NCI-H1694 (cell line): ENCODE measurements around the gene DNAJB13.

Source experiments
- DNase-seq: peaks from one replicate; lab custom pipeline; 2025; lab: John Stamatoyannopoulos, UW

Gene DNAJB13

DNA sequence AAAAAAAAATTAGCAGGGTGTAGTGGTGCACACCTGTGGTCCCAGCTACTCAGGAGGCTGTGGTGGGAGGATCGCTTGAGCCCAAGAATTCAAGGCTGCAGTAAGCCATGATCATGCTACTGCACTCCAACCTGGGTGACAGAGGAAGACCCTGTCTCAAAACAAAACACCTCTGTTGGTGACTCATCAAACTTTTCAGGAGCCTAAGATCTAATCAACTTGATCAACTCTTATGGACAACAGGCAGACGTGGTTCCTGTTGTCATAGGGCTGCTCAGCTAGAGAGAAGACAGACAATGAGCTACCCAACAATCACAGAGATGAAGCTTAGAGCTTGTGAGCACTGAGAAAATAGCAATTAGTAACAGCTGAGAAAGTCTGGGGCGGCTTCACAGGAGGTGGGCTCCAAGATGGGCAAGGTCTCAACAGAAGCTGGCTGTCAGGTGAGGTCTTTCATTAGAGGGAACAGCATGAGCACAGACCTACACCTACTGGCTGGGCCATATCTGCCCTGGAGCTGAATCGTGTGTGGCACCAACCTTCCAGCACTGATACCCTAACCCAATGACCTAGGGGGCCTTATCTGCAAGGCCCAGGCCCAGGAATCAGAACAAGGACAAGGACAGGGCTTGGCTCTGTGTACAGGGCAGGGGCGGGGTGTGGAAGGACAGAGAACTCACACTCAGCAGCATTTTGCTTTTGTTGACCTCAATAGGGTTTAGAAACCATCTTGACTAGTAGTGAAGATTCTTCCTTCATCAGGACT is 65.3 kb downstream of the DNAJB13 start:
- no peak for DNase-seq

DNA sequence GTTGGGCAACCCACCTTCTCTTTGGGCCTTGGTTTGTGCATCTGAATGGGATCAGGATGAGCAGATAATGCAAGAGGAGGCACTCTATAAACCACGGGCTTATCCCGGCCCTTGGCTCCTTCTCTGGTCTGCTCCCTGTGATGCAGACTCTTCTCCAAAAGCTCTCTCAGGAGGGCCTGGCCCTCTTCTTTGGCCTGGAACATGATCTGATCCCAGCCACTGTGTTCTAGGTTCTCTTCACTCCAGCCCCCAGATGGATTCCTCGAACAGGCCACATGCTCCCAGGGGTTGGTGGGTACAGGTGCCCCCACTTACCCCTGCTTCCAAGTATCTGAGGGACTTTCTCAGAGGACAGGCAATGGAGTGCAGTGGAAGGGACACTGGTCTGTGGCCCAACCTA is 66.8 kb downstream of the DNAJB13 start:
- DNase-seq, result no peak

DNA sequence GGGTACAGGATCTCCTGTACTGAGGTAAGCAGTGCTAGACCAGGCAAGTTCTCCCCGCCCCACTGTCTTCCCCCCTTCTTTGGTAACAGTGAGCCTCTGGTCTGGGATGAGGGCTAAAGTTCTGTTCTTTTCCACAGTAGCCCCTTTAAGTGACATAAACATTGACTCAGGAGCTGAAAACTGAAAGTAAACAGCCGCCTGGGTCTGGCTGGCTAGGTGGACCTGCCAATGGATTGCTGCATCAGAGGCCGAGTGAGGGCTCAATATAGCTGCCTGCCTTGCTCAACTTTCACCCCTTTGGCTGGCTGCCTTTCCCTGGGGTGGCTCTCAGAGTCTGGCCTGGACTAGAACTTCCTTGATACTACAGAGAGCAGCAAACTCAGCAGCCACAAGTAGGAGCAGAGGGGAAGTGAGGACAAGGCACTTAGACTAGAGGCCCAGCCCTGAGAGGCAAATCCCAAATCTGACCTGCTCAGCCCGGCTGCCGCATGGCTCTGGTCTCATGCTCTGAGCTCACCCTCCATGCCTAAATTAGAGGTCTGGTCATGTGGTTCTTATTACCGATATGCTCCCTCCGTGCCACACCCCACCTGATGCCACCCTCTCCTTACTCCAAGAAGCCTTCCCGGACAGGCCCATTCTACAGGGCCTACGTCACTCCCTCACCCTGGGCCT is 67.6 kb downstream of the DNAJB13 start:
- no peak for DNase-seq

DNA sequence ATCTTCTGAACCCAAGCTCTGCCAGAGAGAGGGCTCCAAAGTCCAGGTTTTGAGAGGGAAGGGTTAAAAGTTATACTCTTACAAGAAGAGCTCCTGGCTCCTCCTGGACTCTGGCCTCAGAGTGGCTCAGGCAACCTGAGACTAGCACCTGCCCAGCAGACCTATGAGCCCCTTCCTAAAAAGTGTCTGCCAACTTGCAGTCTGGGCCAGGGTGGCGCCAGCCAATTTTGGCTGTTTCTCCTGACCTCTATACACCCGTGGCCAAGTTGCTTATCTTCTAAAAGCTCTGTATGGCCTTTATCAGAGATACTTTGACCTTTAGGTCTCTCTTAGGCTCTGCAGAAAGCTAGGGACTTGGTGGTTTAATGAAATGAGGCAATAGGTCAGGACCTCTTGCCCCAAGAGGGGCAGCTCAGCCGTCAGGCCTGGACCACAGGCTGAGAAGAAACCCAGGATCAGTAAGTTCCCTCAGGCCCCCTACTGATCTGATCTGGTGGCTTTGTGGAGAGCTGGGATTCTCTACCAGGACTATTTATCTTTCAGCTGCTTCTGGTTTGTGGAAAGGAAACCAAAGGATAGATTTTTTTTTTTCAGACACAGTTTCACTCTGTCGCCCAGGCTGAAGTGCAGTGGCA is 68.4 kb downstream of the DNAJB13 start:
- DNase-seq, result no peak

DNA sequence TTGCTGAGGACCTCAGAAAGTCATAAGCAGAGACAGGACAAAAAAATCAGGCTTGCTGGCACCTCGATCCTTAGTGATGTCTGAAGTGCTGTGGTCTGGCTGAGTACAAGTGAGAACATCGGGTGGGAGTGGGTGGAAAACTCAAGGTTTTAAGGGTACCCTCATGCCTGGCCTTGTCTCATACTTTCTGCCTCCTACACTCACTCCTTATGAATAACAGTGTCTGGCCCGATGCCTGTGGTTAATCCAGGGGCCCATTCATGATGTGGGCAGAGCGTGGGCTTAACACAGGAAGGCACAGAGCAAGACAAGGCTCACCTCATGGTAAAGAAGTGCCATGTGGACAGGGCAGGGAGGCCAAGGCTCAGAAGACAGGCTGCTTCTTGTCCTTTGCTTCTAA is 69.0 kb downstream of the DNAJB13 start:
- DNase-seq, result no peak
